GM12873 (cell line): ENCODE results near the gene IFNG.

Source experiments
- TF ChIP-seq, protein P1 (sequence below): IDR thresholded peaks from 2 replicates; pipeline ENCODE4 v1.5.1; 2012; ENCODE audit warnings: low read depth, mild to moderate bottlenecking, moderate library complexity, low read length, control low read depth; ENCODE audit not compliant: insufficient read depth; ENCODE audit errors: missing control alignments

Gene IFNG

DNA sequence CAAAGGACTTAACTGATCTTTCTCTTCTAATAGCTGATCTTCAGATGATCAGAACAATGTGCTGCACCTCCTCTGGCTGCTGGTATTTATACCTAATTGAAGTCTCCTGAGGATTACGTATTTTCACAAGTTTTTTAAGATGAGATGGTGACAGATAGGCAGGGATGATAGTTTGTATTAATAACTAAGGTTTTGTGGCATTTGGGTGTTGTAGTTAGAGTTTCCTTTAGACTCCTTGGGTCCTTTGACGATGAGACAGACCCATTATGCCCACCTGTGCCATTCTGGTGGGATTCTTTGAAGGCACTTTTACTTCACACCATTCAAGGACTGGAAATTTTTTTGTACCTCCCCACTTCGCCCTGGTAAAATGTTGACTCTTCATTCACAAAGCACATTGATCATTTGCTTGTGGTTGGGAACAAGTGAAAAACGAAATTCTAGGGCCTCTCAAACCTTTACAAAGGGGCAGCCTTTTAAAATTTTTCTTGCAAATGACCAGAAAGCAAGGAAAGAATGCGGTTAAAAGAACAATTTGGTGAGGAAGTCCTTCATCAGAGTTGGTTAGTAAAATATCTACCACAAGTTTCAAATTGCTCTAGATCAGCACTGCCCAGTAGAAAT is at the start of gene IFNG:
Gene IFNG (minus strand): TSS at position 60 of the 624 bp plus-strand sequence. CDS start 125 bp downstream, outside the sequence.
- TF ChIP-seq, protein P1, sequence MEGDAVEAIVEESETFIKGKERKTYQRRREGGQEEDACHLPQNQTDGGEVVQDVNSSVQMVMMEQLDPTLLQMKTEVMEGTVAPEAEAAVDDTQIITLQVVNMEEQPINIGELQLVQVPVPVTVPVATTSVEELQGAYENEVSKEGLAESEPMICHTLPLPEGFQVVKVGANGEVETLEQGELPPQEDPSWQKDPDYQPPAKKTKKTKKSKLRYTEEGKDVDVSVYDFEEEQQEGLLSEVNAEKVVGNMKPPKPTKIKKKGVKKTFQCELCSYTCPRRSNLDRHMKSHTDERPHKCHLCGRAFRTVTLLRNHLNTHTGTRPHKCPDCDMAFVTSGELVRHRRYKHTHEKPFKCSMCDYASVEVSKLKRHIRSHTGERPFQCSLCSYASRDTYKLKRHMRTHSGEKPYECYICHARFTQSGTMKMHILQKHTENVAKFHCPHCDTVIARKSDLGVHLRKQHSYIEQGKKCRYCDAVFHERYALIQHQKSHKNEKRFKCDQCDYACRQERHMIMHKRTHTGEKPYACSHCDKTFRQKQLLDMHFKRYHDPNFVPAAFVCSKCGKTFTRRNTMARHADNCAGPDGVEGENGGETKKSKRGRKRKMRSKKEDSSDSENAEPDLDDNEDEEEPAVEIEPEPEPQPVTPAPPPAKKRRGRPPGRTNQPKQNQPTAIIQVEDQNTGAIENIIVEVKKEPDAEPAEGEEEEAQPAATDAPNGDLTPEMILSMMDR, result no peak

- TF ChIP-seq, protein P1, result no peak
Measured at GRCh38 chr12:68207276-68207675, 47.7 kb upstream of the IFNG start.

GRCh38 chr12:68206446-68206845 is 46.9 kb upstream of the IFNG start:
- TF ChIP-seq, protein P1, result no peak

DNA sequence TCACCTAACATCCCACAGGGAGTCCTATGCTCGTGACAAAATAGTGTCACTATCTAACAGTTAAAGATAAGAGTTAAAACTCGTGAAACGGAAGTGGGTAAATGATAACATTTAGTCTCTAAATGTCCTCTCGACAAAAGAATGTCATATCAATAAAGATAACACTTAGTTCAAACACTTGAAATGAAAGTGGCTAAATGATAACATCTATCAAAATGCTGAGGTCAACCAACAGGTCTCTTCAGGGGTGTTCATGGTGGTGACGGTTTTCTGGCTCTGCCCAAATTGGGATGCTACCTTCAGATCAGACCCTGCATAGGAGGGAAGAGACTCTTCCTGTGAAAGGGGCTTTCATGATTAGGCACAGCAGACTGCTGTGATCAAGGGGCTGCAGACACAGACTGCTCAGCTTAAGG is 43.9 kb upstream of the IFNG start:
- TF ChIP-seq, protein P1, result no peak

- TF ChIP-seq, protein P1, result no peak
Measured at GRCh38 chr12:68200854-68201253, 41.3 kb upstream of the IFNG start.

DNA sequence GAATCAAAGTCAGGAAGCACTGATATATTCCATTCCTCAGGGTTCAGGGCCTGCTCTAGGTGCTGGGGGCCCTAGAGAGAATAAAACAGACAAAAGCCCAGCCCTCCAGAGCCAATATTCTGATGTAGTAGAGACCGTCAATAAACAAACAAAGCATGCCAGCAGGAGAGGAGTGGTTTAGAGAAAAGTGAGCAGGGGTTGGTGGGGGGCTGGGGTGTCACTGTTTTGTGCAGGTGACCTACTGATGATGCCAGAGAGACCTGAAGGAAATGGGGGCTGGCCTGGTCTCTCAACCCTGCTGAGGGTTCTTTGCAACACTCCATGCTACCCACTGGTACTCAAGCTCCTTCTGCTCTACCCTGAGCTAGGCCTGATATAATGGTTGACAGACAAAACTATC is 39.6 kb upstream of the IFNG start:
- TF ChIP-seq, protein P1, result no peak

DNA sequence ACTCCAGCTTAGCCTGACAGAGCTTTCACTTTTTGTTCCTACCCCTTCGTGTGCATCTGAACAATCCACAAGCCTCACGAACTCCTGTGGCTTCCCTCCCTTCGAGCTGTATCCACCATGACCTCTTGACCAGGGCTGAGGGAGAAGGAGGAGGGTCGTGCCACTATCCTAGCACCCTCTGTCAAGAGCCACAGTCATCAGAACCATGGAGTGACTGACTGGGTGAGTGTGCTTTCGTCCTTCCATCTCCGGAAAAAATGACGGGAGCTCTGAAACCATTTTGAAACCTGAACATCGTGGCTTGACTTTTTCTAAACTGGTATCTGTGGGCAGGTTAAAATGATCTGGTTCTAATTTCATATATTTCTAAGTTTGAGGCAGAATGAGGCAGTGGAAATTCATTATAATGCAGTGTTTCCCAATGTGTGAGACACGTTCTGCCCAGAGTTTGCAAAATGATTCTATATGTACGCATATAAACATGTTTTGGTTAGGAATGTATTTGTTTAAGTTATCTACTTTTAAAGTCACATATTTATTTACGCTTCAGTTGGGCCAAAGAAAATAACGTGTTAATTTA is 39.1 kb upstream of the IFNG start:
- TF ChIP-seq, protein P1, result no peak
